GM21723 (cell line): Measurements from ENCODE around the gene SPARCL1.
"Not testable (repeated sequence)": the region's sequence is repeated elsewhere in the genome, so short reads cannot be mapped to it uniquely, and the experiment has no call there.

Experiments used
- ATAC-seq: cut with Tn5 transposase; IDR thresholded peaks from one replicate; pipeline ENCODE4 v1.9.1; 2021; ENCODE audit warnings: mild to moderate bottlenecking, moderate library complexity; ENCODE audit not compliant: unreplicated experiment

Gene SPARCL1, protein sequence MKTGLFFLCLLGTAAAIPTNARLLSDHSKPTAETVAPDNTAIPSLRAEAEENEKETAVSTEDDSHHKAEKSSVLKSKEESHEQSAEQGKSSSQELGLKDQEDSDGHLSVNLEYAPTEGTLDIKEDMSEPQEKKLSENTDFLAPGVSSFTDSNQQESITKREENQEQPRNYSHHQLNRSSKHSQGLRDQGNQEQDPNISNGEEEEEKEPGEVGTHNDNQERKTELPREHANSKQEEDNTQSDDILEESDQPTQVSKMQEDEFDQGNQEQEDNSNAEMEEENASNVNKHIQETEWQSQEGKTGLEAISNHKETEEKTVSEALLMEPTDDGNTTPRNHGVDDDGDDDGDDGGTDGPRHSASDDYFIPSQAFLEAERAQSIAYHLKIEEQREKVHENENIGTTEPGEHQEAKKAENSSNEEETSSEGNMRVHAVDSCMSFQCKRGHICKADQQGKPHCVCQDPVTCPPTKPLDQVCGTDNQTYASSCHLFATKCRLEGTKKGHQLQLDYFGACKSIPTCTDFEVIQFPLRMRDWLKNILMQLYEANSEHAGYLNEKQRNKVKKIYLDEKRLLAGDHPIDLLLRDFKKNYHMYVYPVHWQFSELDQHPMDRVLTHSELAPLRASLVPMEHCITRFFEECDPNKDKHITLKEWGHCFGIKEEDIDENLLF

GRCh38 chr4:87529187-87529586, at the start of gene SPARCL1:
Gene SPARCL1 (minus strand): TSS chr4:87529376. CDS start chr4:87499574, 29,802 bp downstream.
- no peak for ATAC-seq

DNA sequence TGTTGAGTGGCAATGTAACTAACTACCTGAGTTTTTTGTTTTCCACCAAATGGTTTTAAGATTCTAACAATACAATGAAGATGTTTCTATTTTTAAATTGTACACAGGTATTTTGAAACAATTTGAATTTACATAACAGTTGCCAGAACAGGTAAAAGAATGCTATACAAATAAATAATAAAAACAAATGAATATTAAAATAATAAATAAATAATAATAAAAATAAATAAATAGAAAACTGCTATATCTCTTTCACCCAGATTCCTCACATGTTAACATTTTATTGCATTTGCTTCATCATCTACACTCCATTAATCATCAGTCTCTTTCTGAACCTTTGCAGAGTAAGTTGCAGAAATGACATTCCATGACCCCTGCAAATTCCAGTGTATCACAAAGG, 46.8 kb upstream of the SPARCL1 start:
- ATAC-seq: no peak

DNA sequence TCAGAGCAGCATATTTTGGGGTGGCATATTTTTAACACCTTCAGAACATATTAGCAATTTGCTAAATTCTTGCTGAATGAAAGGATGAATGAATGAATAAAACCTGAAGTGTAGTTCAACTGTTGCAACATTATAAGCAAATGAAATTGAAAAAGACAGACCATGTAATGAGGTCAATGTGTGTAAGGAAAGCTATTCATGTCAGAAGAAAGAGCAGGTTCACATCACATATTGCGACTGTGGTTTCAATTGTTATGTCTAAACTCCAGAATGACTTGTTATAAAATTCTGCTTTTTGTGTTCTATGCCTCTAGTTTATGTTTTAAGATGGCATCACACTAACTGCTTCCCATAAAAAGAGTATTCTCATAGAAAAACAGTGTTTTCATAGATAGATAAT, 46.2 kb upstream of the SPARCL1 start:
- ATAC-seq: no peak

- no peak for ATAC-seq
These were observed 45.8 kb upstream of the SPARCL1 start for GRCh38 chr4:87574996-87575395.

DNA sequence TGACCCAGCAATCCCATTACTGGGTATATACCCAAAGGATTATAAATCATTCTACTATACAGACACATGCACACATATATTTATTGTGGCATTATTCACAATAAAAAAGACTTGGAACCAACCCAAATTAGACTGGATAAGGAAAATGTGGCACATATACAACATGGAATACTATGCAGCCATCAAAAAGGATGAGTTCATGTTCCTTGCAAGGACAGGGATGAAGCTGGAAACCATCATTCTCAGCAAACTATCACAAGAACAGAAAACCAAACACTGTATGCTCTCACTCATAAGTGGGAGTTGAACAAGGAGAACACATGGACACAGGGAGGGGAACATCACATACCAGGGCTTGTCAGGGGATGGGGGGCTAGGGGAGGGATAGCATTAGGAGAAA, 45.2 kb upstream of the SPARCL1 start:
- not testable (repeated sequence) for ATAC-seq

GRCh38 chr4:87570290-87570805, 41.2 kb upstream of the SPARCL1 start:
- no peak for ATAC-seq

- ATAC-seq: no peak
These were observed 38.0 kb upstream of the SPARCL1 start for GRCh38 chr4:87567191-87567590.

- ATAC-seq: no peak
These were observed 37.1 kb upstream of the SPARCL1 start for GRCh38 chr4:87566276-87566675.

DNA sequence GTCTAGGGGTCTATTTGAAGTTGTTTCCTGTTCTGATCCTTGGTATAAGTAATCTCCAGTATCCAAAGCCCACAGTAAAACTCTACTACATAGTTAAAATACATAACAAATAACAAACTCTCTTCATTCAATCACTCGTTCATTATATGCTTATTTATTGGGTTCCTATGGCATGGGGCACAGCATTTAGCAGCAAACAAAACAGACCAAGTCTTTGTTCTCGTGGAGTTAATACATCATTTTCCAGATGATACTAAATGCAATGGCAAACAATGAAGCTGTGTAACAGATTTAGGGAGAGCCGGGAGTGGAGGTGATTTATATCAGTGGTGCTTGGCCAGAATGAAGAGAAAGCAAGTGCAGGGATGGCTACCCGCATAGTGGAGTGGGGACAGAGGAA, 36.6 kb upstream of the SPARCL1 start:
- no peak for ATAC-seq

DNA sequence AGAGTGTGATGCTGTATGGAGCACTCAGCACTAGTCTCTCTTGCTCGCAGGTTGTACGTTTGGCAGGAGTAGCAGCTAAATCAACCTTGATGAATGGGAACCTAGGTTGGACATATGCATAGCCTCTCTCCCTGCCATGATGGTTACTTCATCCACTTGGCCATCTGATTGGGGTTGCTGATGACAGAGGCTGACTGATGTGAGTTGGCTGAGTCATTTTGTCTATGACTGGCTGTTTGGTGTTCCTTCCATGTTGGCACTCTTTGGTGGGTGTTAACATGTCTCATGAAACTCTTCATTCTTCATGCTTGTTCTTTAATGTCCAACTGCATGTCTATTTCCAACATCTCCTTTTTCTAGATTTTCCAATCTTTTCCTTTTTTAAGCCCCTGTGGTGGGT, 31.6 kb upstream of the SPARCL1 start:
- ATAC-seq: no peak

DNA sequence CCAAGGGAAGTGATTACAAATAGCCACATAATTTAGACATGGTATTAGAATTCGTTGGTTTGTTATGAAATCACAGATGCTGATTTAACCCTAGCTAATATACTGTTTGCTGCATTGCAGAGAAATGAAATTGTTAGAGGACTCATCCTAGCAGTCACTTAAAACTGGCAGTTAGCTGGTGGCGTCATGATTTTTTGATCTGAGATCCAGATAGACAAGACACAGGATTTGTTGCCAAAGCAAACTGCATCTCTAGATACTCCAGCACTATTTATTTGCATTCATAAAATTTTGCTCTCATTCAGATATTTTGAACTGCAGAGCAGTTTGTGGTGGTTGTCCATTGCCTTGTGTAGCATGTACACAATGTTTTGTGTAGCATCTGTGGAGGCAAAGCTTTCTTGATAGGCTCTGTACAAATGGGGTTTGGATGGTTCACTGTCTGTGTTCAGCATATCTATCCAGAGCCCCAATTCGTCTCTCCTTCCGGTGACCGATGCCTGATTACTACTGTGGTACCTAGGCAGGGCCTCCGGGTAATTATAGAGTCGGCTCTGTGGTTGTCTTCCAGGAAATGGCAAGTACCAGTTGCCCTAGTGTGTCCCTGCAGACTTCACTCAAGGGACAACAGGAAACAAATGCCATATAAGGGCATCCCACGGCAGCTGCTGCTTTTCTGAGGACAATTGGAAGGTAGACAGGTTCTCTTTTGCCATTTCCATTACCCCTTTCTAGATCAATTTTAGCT, 30.1 kb upstream of the SPARCL1 start:
- ATAC-seq: peak; percentile 99

GRCh38 chr4:87557348-87557747, 28.2 kb upstream of the SPARCL1 start:
- no peak for ATAC-seq

GRCh38 chr4:87555773-87556619, 26.8 kb upstream of the SPARCL1 start:
- no peak for ATAC-seq

DNA sequence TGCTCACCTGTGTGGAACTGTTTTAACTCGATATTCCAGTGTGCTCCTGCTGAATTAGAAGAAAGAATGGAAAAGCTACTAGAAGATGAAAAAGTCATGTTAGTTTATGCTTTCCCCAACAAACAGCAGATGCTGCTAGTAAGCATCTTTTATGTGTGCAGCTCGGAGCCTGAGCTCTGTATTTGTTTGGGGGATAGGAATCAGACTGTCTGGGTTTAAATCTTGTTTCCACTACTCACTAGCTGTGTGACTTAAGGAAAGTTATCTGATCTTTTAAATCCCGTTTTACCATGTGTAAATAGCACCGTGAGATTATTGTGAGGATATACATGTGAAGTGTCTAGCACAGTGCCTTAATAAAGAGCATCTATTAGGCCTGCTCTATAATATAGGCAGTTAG, 24.0 kb upstream of the SPARCL1 start:
- no peak for ATAC-seq

DNA sequence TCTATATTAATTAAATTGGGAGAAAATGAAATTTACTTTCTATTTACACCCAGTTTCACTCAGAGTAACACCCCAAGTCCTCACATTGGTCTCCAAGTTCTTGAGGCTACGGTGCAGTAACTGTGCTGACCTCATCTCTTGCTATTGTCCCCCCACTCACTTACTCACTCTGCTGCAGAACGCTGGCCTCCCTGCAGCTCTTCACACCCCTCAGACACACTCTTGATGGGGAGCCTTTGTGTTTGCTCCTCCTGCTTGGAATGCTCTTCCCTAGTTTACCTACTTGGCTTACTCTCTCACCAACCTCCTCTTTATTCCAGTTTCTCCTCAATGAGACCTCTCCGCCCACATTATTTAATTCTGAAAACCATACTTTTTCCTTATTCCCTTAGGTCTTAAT, 22.2 kb upstream of the SPARCL1 start:
- ATAC-seq: no peak

DNA sequence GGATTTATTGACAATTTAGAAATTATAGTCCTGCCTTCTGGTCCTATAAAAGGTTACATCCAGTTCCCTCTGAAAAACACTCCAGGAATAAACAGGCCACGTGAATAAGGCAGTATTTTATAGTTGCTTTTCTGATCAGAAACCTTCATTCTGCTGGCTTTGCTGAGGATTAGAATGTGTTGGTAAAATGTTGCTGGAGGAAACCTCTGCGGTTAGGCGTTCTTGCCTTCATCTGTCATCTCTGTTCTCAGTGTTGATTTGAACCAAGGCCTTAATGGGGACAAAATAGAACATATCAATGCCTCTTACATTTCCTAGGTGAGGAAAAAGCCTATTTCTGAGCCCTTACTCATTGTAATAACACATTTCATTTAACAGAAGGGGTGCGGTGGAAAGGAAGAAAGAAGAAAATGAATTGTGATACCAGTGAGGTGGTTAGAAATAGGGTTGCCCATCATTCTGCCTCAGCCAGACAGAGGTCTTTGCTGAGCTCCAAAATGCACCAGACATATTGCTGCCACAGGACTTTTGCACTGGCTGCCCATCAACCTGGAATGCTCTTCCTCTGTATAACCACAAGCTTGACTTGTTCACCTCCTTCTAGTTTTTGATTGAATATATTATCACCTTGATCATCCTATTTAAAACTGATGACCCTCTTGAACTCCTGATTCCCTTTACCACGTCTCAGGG, 18.0 kb upstream of the SPARCL1 start:
- ATAC-seq: no peak

DNA sequence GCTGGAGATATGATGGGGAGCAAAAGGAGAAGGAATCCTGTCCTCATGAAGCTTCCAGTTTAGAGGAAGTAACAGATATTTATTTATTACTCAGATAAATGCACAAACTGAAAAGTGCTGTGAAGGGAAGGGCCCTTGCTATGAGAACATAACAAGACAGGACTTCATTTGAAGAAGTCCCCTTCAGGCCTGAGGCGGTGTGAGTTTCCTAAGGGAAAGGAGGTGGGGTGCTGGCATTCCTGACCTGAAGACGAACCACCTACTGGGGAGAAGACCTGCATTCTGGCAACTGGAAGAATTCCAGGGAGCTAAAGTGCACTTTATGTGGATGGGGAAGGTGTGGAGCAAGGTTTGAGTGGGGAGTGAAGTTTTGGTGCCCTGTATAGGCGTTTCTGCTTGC, 15.9 kb upstream of the SPARCL1 start:
- no peak for ATAC-seq

DNA sequence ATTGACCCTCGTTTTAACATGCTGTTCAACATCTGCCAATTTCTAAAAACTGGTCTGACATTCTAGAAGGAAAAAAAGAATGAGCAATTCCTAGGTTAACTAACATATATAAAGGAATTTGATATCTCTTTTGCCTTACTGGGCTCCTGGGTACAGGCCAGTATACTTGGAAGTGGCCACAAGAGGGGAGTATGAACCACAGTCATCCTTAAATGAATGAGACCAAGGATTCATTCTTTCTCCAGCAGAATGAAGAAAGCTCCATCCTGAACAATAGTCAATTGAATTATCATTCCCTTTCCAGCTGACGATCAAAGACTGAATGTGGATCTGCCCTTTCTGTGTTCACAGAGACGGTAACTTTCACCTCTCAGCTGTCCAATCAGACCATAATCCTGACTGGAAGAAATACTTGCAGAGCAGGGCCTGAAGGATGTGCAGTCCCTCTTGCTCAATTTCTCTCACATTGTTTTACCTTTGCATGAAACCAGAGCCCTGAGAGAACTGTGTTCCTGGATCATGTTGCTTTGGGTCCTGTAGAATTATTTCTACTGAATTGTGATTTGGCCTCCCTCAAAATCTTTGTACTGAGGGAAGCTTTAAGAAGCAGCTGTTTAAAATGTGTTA, 14.8 kb upstream of the SPARCL1 start:
- ATAC-seq: no peak

GRCh38 chr4:87542734-87543312, 13.6 kb upstream of the SPARCL1 start:
- no peak for ATAC-seq
